Activated effector memory CD4-positive, alpha-beta T cell treated with Interleukin-2 at 50 U/mL for 16 hours (primary cell): Measurements from ENCODE around the gene PEAK1.
"Not testable (repeated sequence)": the region's sequence is repeated elsewhere in the genome, so short reads cannot be mapped to it uniquely, and the experiment has no call there.

Experiments used
- DNase-seq: peaks from one replicate; pipeline ENCODE4 v3.0.0-alpha.2; 2020

The PEAK1 gene

GRCh38 chr15:77225088-77225487 is 194.8 kb downstream of the PEAK1 start:
- DNase-seq, result no peak

GRCh38 chr15:77224352-77224751 is 195.6 kb downstream of the PEAK1 start:
- DNase-seq, result no peak

- no peak for DNase-seq
These were observed 198.2 kb downstream of the PEAK1 start for GRCh38 chr15:77221708-77222107.

- DNase-seq, result no peak
These were observed 198.7 kb downstream of the PEAK1 start for GRCh38 chr15:77221174-77221573.

GRCh38 chr15:77219841-77220240 is 200.1 kb downstream of the PEAK1 start:
- no peak for DNase-seq

- no peak for DNase-seq
These were observed 210.7 kb downstream of the PEAK1 start for GRCh38 chr15:77209221-77209620.

GRCh38 chr15:77208241-77208640 is 211.7 kb downstream of the PEAK1 start:
- DNase-seq, result no peak

GRCh38 chr15:77201665-77202064 is 218.2 kb downstream of the PEAK1 start:
- DNase-seq, result no peak

GRCh38 chr15:77196381-77196780 is 223.5 kb downstream of the PEAK1 start:
- DNase-seq, result no peak

GRCh38 chr15:77195586-77195985 is 224.3 kb downstream of the PEAK1 start:
- no peak for DNase-seq

GRCh38 chr15:77192451-77192850 is 227.5 kb downstream of the PEAK1 start:
- DNase-seq, result no peak

GRCh38 chr15:77191230-77191834 is 228.6 kb downstream of the PEAK1 start:
- no peak for DNase-seq

- DNase-seq, result no peak
These were observed 232.0 kb downstream of the PEAK1 start for GRCh38 chr15:77187751-77188464.

GRCh38 chr15:77186594-77187011 is 233.3 kb downstream of the PEAK1 start:
- DNase-seq, result no peak

GRCh38 chr15:77185242-77185785 is 234.6 kb downstream of the PEAK1 start:
- DNase-seq, result no peak

- DNase-seq, result not testable (repeated sequence)
These were observed 235.6 kb downstream of the PEAK1 start for GRCh38 chr15:77184352-77184751.

GRCh38 chr15:77183066-77183465 is 236.8 kb downstream of the PEAK1 start:
- DNase-seq, result no peak

- DNase-seq, result no peak
These were observed 238.4 kb downstream of the PEAK1 start for GRCh38 chr15:77181305-77182074.

- DNase-seq, result no peak
These were observed 239.1 kb downstream of the PEAK1 start for GRCh38 chr15:77180757-77181156.

- no peak for DNase-seq
These were observed 239.6 kb downstream of the PEAK1 start for GRCh38 chr15:77180270-77180669.

- DNase-seq, result no peak
These were observed 240.3 kb downstream of the PEAK1 start for GRCh38 chr15:77179541-77179998.

GRCh38 chr15:77178411-77178810 is 241.5 kb downstream of the PEAK1 start:
- no peak for DNase-seq

GRCh38 chr15:77176148-77176547 is 243.8 kb downstream of the PEAK1 start:
- not testable (repeated sequence) for DNase-seq

- DNase-seq, result no peak
These were observed 246.4 kb downstream of the PEAK1 start for GRCh38 chr15:77173487-77173886.
